Esophagus squamous epithelium (tissue), 5 donors: Measurements from ENCODE around the gene SPRR2E. TPM values are rescaled to one million over a fixed set of nuclear protein-coding genes. Genes with fewer than 3 reads are reported as not detected.
"Not testable (repeated sequence)": the region's sequence is repeated elsewhere in the genome, so short reads cannot be mapped to it uniquely, and the experiment has no call there.

Experiments used
- DNase-seq: peaks from one replicate; lab custom pipeline; 2025; lab: John Stamatoyannopoulos, UW
- H3K27ac ChIP-seq, 4 donors: fragments of 200-600 bp; sonication (generic); one replicate each; pipeline ENCODE4 v1.5.1; 2016 to 2019; ENCODE audit warnings: mild to moderate bottlenecking in 1 of 4
- H3K27me3 ChIP-seq, 4 donors: fragments of 200-600 bp; sonication (generic); 1 replicate in 3 of 4; 2 replicates in 1 of 4; pipeline versions ENCODE4 v1.5.1 to v1.6.0; 2017 to 2021; ENCODE audit warnings: antibody characterized with exemption in 1 of 4
- H3K36me3 ChIP-seq, 3 donors: fragments of 200-600 bp; sonication (generic); one replicate each; pipeline ENCODE4 v1.5.1; 2016 to 2019
- H3K4me1 ChIP-seq, 3 donors: fragments of 200-600 bp; sonication (generic); one replicate each; pipeline ENCODE4 v1.5.1; 2017 to 2019
- H3K4me3 ChIP-seq, 4 donors: fragments of 200-600 bp; sonication (generic); 1 replicate in 3 of 4; 2 replicates in 1 of 4; pipeline ENCODE4 v1.5.1; 2016 to 2019; ENCODE audit warnings: mild to moderate bottlenecking in 2 of 4, moderate library complexity in 1 of 4
- H3K9me3 ChIP-seq, 3 donors: fragments of 200-600 bp; sonication (generic); one replicate each; pipeline ENCODE4 v1.5.1; 2016 to 2019
- CTCF ChIP-seq, 6 experiments: fragments of 450-650 bp in 4 of 6; fragments of 200-600 bp in 2 of 6; sonication (generic) in 2 of 6; IDR thresholded peaks; one replicate each; pipeline ENCODE4 v1.5.1; 2016 to 2019; ENCODE audit warnings: antibody characterized with exemption in 6 of 6, mild to moderate bottlenecking in 4 of 6, moderate library complexity in 4 of 6
- POLR2A ChIP-seq, 4 donors: fragments of 450-650 bp; IDR thresholded peaks; one replicate each; pipeline ENCODE4 v1.6.1; 2017; ENCODE audit warnings: antibody characterized with exemption in 4 of 4, mild to moderate bottlenecking in 4 of 4, moderate library complexity in 3 of 4
- WGBS, 2 donors: methylation state at CpG; one replicate each; pipeline ENCODE4 v1.1.5; 2018; 5-methylcytosine and 5-hydroxymethylcytosine counted together
- intact Hi-C: fragments of 100-400 bp; cut with DNase I; formaldehyde crosslinking; loops from one replicate; pipeline ENCODE4 v1.15.0; 2022
- total RNA-seq, 4 donors: library from RNA; depleted of rRNA; stranded (reverse); fragments of >200 nt; gene quantifications; one replicate each; pipeline ENCODE4 v1.1.0, GENCODE V29; 2016
- donor health status: DM: yes; HTN: yes; CAD: no.

SPRR2E gene
- total RNA-seq, 4 donors from 2014 or later = 4.0 to 3,177 (median 449) TPM

GRCh38 chr1:153127296-153127695, 33.0 kb upstream of the SPRR2E start:
- no peak overlapping the region for H3K4me3 ChIP-seq
- no peak for DNase-seq
- TF ChIP-seq POLR2A (IDR thresholded peaks at IDR 0.05) (no peak), CTCF (IDR thresholded peaks at IDR 0.05) (no peak)
- H3K27ac ChIP-seq = no peak overlapping the region
- H3K4me1 ChIP-seq = peaks cover 0 to 30% (median 0%) of the 10 kb centered on the region in 3 donors
- H3K27me3 ChIP-seq = no peaks in the 10 kb centered on the region
- no peaks in the 10 kb centered on the region for H3K36me3 ChIP-seq
- intact Hi-C loops = no loop called here
- peaks cover 0 to 4% (median 0%) of the 10 kb centered on the region in 3 donors for H3K9me3 ChIP-seq
- 30 to 46% methylated on average over 2 of the region's 2 CpGs for WGBS, 2 donors

- Histone ChIP-seq H3K36me3 (no peaks in the 10 kb centered on the region), H3K9me3 (peaks cover 0 to 4% (median 0%) of the 10 kb centered on the region in 3 donors), H3K4me1 (peaks cover 0 to 28% (median 0%) of the 10 kb centered on the region in 3 donors), H3K4me3 (no peak overlapping the region), H3K27me3 (no peaks in the 10 kb centered on the region), H3K27ac (no peak overlapping the region)
- no peak for DNase-seq
- 76 to 93% methylated on average over 1 of the region's 1 CpG for WGBS, 2 donors
- TF ChIP-seq POLR2A (IDR thresholded peaks at IDR 0.05) (no peak), CTCF (IDR thresholded peaks at IDR 0.05) (no peak)
- intact Hi-C loops = no loop called here
Observed at GRCh38 chr1:153125536-153125935, 31.2 kb upstream of the SPRR2E start.

DNA sequence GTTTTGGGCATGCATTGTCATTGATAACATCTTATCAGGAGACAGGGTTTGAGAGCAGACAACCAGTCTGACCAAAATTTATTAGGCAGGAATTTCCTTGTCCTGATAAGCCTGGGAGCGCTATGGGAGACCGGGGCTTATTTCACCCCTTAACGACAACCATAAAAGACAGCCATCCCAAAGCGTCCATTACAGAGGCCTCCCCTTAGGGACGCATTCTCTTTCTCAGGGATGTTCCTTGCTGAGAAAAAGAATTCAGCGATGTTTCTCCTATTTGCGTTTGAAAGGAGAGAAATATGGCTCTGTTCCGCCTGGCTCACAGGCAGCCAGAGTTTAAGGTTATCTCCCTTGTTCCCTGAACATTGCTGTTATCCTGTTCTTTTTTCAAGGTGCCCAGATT, 29.5 kb upstream of the SPRR2E start:
- WGBS, 2 donors = 83 to 88% methylated on average over 8 of the region's 8 CpGs
- DNase-seq = not testable (repeated sequence)

DNA sequence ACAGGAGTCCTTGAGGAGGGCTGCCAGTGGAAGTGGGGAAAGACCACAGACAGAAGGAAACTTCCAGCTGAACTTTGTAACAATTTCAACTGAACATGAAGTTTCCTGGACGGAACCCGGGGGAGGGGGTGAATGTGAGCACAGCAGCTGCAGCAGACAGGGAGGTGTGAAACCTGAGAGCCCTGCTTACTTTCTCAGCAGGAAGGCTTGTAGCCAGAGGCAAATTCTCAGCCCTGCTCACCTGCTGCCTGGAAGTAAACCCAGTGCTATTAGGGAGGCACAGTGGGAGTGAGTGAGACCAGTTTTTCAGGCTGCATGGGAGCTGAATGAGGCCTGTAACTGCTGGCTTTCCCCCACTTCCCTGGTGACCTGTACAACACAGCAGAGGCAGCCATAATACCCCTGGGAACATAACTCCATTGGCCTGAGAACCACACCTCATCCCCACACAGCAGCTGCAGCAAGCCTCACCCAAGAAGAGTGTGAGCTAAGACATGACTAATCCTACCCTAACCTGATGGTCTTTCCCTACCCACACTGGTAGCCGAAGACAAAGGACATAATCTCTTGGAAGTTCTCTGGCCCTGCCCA, 28.6 kb upstream of the SPRR2E start:
- H3K4me3 ChIP-seq = no peak overlapping the region
- no peak for TF ChIP-seq CTCF (IDR thresholded peaks at IDR 0.05)
- TF ChIP-seq POLR2A (IDR thresholded peaks at IDR 0.05) = no peak
- H3K27ac ChIP-seq = peak overlapping the region; percentile 62 to 77 (median 74)
- intact Hi-C loops = no loop called here
- peaks cover 0 to 4% (median 0%) of the 10 kb centered on the region in 3 donors for H3K9me3 ChIP-seq
- WGBS, 2 donors = 10 to 29% methylated on average over 3 of the region's 3 CpGs
- no peaks in the 10 kb centered on the region for H3K36me3 ChIP-seq
- no peaks in the 10 kb centered on the region for H3K27me3 ChIP-seq
- no peak for DNase-seq
- H3K4me1 ChIP-seq = peaks cover 0 to 28% (median 0%) of the 10 kb centered on the region in 3 donors

More for the DNA sequence above, 29.5 kb upstream of the SPRR2E start:
- H3K9me3 ChIP-seq, H3K27me3 ChIP-seq, intact Hi-C loops, H3K4me3 ChIP-seq, H3K36me3 ChIP-seq: not testable (repeated sequence)
- Histone ChIP-seq H3K4me1 (peaks cover 0 to 28% (median 0%) of the 10 kb centered on the region in 3 donors), H3K27ac (peak overlapping the region in 2 of 4 donors; percentile 75 to 77)

DNA sequence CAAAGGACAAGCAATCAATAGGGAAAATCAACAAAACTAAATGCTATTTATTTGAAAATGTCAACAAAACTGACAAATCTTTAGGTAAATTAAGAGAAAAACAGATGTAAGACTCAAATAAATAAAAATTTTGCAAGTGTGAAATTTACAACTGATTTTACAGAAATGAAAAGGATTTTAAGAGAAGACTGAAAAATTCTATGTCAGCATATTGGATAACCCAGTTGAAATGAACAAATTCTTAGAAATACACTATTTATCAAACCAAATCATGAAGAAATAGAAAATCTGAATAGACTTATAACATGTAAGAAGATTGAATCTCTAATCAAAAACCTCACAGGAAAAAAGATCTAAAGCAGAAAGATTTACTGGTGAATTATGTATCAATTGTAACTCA, 26.6 kb upstream of the SPRR2E start:
- TF ChIP-seq POLR2A (IDR thresholded peaks at IDR 0.05) = no peak
- TF ChIP-seq CTCF (IDR thresholded peaks at IDR 0.05) = no peak
- H3K4me1 ChIP-seq = peaks cover 0 to 18% (median 0%) of the 10 kb centered on the region in 3 donors
- peaks cover 0 to 4% (median 0%) of the 10 kb centered on the region in 3 donors for H3K9me3 ChIP-seq
- no peak for DNase-seq
- H3K36me3 ChIP-seq = no peaks in the 10 kb centered on the region
- no peaks in the 10 kb centered on the region for H3K27me3 ChIP-seq
- H3K4me3 ChIP-seq = no peak overlapping the region
- intact Hi-C loops = no loop called here
- H3K27ac ChIP-seq = no peak overlapping the region
